ENCODE measurements around the gene PI4KA.
"Not testable (repeated sequence)": the region's sequence is repeated elsewhere in the genome, so short reads cannot be mapped to it uniquely, and the experiment has no call there.

The PI4KA gene

GRCh38 chr22:20727118-20728015 is 131.2 kb downstream of the PI4KA start:
- no peak for DNase-seq (ENCODE audit: low read depth in 2 of 2, low spot score in 1 of 2)

GRCh38 chr22:20725987-20726558 is 132.5 kb downstream of the PI4KA start:
- DNase-seq (ENCODE audit: low read depth in 2 of 2, low spot score in 1 of 2) = no peak

- DNase-seq (ENCODE audit: low read depth in 2 of 2, low spot score in 1 of 2) = no peak
Observed at GRCh38 chr22:20724676-20725454, 133.7 kb downstream of the PI4KA start.

- DNase-seq (ENCODE audit: low read depth in 2 of 2, low spot score in 1 of 2) = no peak
Observed at GRCh38 chr22:20721409-20722218, 137.0 kb downstream of the PI4KA start.

GRCh38 chr22:20720692-20721408 is 137.8 kb downstream of the PI4KA start:
- no peak for DNase-seq (ENCODE audit: low read depth in 2 of 2, low spot score in 1 of 2)

- DNase-seq (ENCODE audit: low read depth in 2 of 2, low spot score in 1 of 2) = not testable (repeated sequence)
Observed at GRCh38 chr22:20718727-20719126, 139.9 kb downstream of the PI4KA start.

- not testable (repeated sequence) for DNase-seq (ENCODE audit: low read depth in 2 of 2, low spot score in 1 of 2)
Observed at GRCh38 chr22:20717981-20718380, 140.6 kb downstream of the PI4KA start.

- not testable (repeated sequence) for DNase-seq (ENCODE audit: low read depth in 2 of 2, low spot score in 1 of 2)
Observed at GRCh38 chr22:20717213-20717866, 141.3 kb downstream of the PI4KA start.

- not testable (repeated sequence) for DNase-seq (ENCODE audit: low read depth in 2 of 2, low spot score in 1 of 2)
Observed at GRCh38 chr22:20713116-20713515, 145.5 kb downstream of the PI4KA start.

- DNase-seq (ENCODE audit: low read depth in 2 of 2, low spot score in 1 of 2) = not testable (repeated sequence)
Observed at GRCh38 chr22:20709966-20710365, 148.6 kb downstream of the PI4KA start.

GRCh38 chr22:20707549-20708118 is 151.0 kb downstream of the PI4KA start:
- not testable (repeated sequence) for DNase-seq (ENCODE audit: low read depth in 2 of 2, low spot score in 1 of 2)

GRCh38 chr22:20703816-20704609 is 154.6 kb downstream of the PI4KA start:
- DNase-seq (ENCODE audit: low read depth in 2 of 2, low spot score in 1 of 2) = not testable (repeated sequence)

- DNase-seq (ENCODE audit: low read depth in 2 of 2, low spot score in 1 of 2) = peak in 1 of 2 donors; percentile 11
Observed at GRCh38 chr22:20703414-20703806, 155.2 kb downstream of the PI4KA start.

GRCh38 chr22:20702546-20703413 is 155.8 kb downstream of the PI4KA start:
- DNase-seq (ENCODE audit: low read depth in 2 of 2, low spot score in 1 of 2) = peak; percentile 97 to 99

GRCh38 chr22:20702175-20702545 is 156.5 kb downstream of the PI4KA start:
- not testable (repeated sequence) for DNase-seq (ENCODE audit: low read depth in 2 of 2, low spot score in 1 of 2)

GRCh38 chr22:20701680-20702136 is 156.9 kb downstream of the PI4KA start:
- DNase-seq (ENCODE audit: low read depth in 2 of 2, low spot score in 1 of 2) = not testable (repeated sequence)

- DNase-seq (ENCODE audit: low read depth in 2 of 2, low spot score in 1 of 2) = not testable (repeated sequence)
Observed at GRCh38 chr22:20700347-20700746, 158.3 kb downstream of the PI4KA start.
